Hematopoietic multipotent progenitor cell treated with erythropoietin and hydrocortisone succinate and interleukin-3 and kit ligand, for 8 days (in vitro differentiated cells): ENCODE data around the gene SHISA3.
A peak's percentile ranks its signal among the peaks of the same experiment; 100 is the strongest.
"Not testable (repeated sequence)": the region's sequence is repeated elsewhere in the genome, so short reads cannot be mapped to it uniquely, and the experiment has no call there.

ENCODE experiments used
- DNase-seq: peaks from one replicate; pipeline ENCODE4 v3.0.0-alpha.2; 2015

The SHISA3 gene

GRCh38 chr4:42396752-42397634 is at the start of gene SHISA3:
Gene SHISA3, plus strand, starts transcription at chr4:42397488. Its CDS starts 569 bp downstream, at chr4:42398057.
- DNase-seq: no peak

GRCh38 chr4:42348247-42348646 is 49.0 kb upstream of the SHISA3 start:
- peak; percentile 35 for DNase-seq

GRCh38 chr4:42348692-42349091 is 48.6 kb upstream of the SHISA3 start:
- no peak for DNase-seq

GRCh38 chr4:42350611-42351182 is 46.6 kb upstream of the SHISA3 start:
- DNase-seq: no peak

GRCh38 chr4:42352049-42352448 is 45.2 kb upstream of the SHISA3 start:
- no peak for DNase-seq

GRCh38 chr4:42357325-42357724 is 40.0 kb upstream of the SHISA3 start:
- no peak for DNase-seq

GRCh38 chr4:42359711-42360110 is 37.6 kb upstream of the SHISA3 start:
- DNase-seq: no peak

GRCh38 chr4:42360256-42360669 is 37.0 kb upstream of the SHISA3 start:
- DNase-seq: no peak

GRCh38 chr4:42361456-42361855 is 35.8 kb upstream of the SHISA3 start:
- DNase-seq: no peak

GRCh38 chr4:42362591-42362990 is 34.7 kb upstream of the SHISA3 start:
- DNase-seq: no peak

GRCh38 chr4:42363614-42364013 is 33.7 kb upstream of the SHISA3 start:
- no peak for DNase-seq

GRCh38 chr4:42364266-42365053 is 32.8 kb upstream of the SHISA3 start:
- DNase-seq: no peak

- no peak for DNase-seq
Measured at GRCh38 chr4:42366959-42367358, 30.3 kb upstream of the SHISA3 start.

- DNase-seq: no peak
Measured at GRCh38 chr4:42369489-42369888, 27.8 kb upstream of the SHISA3 start.

GRCh38 chr4:42371305-42372252 is 25.7 kb upstream of the SHISA3 start:
- DNase-seq: peak; percentile 31

- not testable (repeated sequence) for DNase-seq
Measured at GRCh38 chr4:42372303-42372702, 25.0 kb upstream of the SHISA3 start.

GRCh38 chr4:42377497-42377896 is 19.8 kb upstream of the SHISA3 start:
- no peak for DNase-seq

GRCh38 chr4:42381666-42382065 is 15.6 kb upstream of the SHISA3 start:
- DNase-seq: no peak

GRCh38 chr4:42385516-42385915 is 11.8 kb upstream of the SHISA3 start:
- no peak for DNase-seq

- no peak for DNase-seq
Measured at GRCh38 chr4:42390622-42391354, 6.5 kb upstream of the SHISA3 start.

- no peak for DNase-seq
Measured at GRCh38 chr4:42391355-42391664, 6.0 kb upstream of the SHISA3 start.

GRCh38 chr4:42391981-42392380 is 5.3 kb upstream of the SHISA3 start:
- no peak for DNase-seq
